Stomach smooth muscle (tissue), 2 donors: ENCODE measurements around the gene DCLK1.

ENCODE experiments used
- H3K27ac ChIP-seq: one replicate; pipeline ENCODE4 v1.7.0; 2013; ENCODE audit warnings: mild to moderate bottlenecking, low read length, inconsistent platforms
- H3K27me3 ChIP-seq, 2 donors: one replicate each; pipeline ENCODE4 v1.7.0; 2013; ENCODE audit warnings: low read length in 2 of 2; ENCODE audit not compliant: insufficient read depth in 2 of 2, control insufficient read depth in 1 of 2
- H3K36me3 ChIP-seq, 2 donors: one replicate each; pipeline ENCODE4 v1.7.0; 2013; ENCODE audit warnings: low read length in 2 of 2; ENCODE audit not compliant: control insufficient read depth in 2 of 2, insufficient read depth in 2 of 2
- H3K4me1 ChIP-seq: one replicate; pipeline ENCODE4 v1.7.0; 2013; ENCODE audit warnings: low read length; ENCODE audit not compliant: control insufficient read depth, insufficient read depth
- H3K4me3 ChIP-seq, 2 donors: one replicate each; pipeline ENCODE4 v1.7.0; 2013; ENCODE audit warnings: low read length in 2 of 2
- H3K9ac ChIP-seq, 2 donors: one replicate each; pipeline ENCODE4 v1.7.0; 2013; ENCODE audit warnings: low read length in 2 of 2, mild to moderate bottlenecking in 1 of 2
- H3K9me3 ChIP-seq, 2 donors: one replicate each; pipeline ENCODE4 v1.7.0; 2013; ENCODE audit warnings: low read length in 2 of 2; ENCODE audit not compliant: control insufficient read depth in 2 of 2
- donor health status: healthy.
- donor health status: Pancreatic carcinoma.

DCLK1 gene

DNA sequence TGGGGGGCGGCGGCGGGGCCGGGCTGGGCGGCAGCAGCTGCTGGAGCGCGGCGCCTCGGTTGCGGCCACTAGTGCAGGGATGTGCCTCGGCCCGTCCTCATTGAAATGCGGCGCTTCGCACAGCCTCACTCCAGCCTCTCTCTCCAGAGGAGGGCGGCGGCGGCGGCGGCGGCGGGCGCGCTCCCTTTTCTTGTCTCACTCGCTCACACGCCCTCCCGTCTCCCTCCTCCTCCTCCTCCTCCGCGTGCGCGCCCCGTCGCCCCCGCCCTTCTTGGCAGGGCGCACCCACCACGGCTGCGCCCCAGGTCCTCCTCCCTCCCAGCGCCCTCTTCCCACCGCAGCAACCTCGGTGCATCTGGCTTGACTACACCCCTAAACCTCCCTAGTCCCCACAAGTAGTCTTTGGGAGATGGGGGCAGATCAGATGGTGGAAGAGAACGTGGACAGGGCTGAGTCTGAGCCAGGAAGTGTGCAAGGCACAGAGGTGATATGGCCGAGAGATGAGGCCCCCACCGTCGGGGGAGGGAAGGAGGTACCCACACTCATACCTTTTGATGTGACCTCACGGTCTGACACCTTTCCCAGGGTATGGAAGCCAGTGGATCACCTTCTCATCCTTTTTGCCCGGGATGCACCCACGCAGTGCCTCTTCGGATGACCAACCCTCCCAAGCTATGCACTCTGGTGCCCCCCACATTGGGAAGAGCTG is at the start of gene DCLK1:
Gene DCLK1 (minus strand): TSS at position 161 of the 709 bp plus-strand sequence.
- Histone ChIP-seq H3K27me3 (no peaks in the 10 kb centered on the region), H3K27ac (peak within 1 kb of the TSS; percentile 46), H3K4me3 (peak within 1 kb of the TSS; percentile 68 to 77), H3K9me3 (no peaks in the 10 kb centered on the region), H3K36me3 (no peaks in the 10 kb centered on the region), H3K9ac (peak within 1 kb of the TSS; percentile 36 to 43), H3K4me1 (peaks cover 5% of the 10 kb centered on the region)

DNA sequence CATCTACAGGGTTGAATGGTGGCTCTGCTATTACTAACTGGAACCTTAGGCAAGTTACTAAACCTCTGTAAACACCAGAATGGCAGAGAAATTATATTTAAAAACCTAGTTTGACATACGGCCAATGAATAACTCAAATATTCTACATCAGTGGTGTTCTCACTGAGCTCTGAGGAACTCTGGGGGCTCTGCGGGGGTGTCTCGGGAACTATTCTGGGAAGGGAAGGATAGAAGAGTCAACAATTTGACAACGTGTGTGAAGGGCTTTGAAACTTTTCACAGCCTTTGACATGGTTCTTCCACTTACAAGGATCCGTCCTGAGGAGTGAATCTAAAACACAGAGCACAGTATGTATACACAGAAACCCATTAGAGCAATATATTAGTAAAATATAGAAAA is 44.4 kb upstream of the DCLK1 start:
- H3K27me3 ChIP-seq, result no peaks in the 10 kb centered on the region

DNA sequence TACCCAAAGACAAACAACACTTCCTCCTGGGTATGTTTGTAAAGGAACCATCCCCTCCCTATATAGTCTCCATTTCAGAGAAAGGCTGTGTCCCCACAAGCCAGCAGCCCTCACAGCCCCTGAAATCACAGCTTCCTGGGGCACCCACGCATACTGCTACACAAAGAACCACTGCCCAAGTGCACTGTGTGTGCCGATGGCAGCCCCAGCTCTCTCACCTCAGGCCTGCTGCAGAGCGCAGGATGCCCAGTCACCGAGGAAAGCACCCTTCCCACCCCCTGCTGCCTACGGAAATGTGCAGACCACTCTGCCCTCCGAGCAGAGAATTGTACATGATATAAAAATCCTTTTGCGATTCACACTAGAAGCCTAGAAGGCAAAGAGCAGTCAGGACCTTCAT is 43.7 kb upstream of the DCLK1 start:
- no peaks in the 10 kb centered on the region for H3K9me3 ChIP-seq
- no peak overlapping the region for H3K9ac ChIP-seq
- peaks cover 0 to under 1% of the 10 kb centered on the region in 2 donors for H3K27me3 ChIP-seq
- no peak overlapping the region for H3K4me3 ChIP-seq
- H3K27ac ChIP-seq, result no peak overlapping the region
- no peaks in the 10 kb centered on the region for H3K36me3 ChIP-seq
- H3K4me1 ChIP-seq, result no peaks in the 10 kb centered on the region

More for the DNA sequence above, 44.4 kb upstream of the DCLK1 start:
- no peak overlapping the region for H3K27ac ChIP-seq
- H3K4me1 ChIP-seq, result no peaks in the 10 kb centered on the region
- H3K9ac ChIP-seq, result no peak overlapping the region
- H3K36me3 ChIP-seq, result no peaks in the 10 kb centered on the region
- H3K4me3 ChIP-seq, result no peak overlapping the region
- no peaks in the 10 kb centered on the region for H3K9me3 ChIP-seq

DNA sequence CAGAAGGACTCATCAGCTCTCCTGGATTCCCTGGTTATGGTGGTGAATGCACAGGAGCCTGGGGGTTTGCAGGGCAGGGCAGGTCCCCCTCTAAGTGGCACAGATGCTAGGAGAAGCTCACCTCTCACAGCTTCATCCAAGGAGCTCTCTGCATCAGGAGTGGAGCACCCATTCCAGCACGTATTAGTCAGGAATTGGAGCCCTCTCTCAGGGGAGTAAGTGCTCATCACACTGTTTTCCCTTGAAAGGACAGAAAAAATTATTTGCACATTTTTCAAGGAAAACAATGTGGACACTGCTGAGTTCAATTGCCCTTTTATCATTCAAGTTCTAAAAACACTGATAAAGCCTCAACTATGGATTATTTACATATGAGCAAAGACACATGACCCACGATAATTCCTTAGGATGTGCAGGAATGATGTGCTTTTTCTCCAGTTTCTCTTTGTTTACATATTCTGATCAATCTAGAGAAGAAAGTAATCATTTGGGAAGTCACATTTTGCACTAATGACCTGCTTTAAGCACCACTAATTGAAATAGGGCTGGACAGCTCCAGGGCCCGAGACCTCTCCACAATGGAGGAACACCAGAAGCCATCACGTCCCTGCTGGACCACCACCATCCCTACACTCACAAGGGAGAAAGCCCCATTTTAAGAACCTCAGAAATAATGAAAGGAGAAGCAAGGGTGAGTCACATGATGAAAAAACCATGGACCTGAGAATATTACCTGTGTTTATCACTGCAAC is 42.6 kb upstream of the DCLK1 start:
- Histone ChIP-seq H3K27ac (no peak overlapping the region), H3K36me3 (no peaks in the 10 kb centered on the region), H3K27me3 (peaks cover 0 to 3% of the 10 kb centered on the region in 2 donors), H3K4me3 (no peak overlapping the region), H3K4me1 (no peaks in the 10 kb centered on the region), H3K9me3 (no peaks in the 10 kb centered on the region), H3K9ac (no peak overlapping the region)

DNA sequence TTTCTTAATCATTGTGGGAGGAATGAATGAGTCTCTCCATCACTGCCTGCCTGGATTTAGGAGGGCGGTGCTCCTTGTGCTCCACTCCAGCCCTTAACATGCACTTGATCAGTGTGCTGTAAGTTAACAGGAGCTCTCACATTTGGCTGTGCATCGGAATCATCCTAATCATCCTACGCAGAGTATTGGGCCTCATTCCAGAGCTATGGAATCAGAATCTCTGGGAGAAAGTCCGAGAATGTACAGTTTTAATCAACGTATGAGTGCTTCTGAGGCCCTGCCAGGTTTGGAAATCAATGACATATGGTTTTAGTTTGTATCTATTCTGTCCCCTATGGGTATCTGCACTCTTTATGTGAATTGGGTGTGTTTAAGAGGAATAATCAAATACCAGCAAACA is 34.9 kb upstream of the DCLK1 start:
- Histone ChIP-seq H3K27me3 (peaks cover 0 to 3% of the 10 kb centered on the region in 2 donors), H3K4me3 (no peak overlapping the region), H3K9me3 (no peaks in the 10 kb centered on the region), H3K27ac (no peak overlapping the region), H3K9ac (no peak overlapping the region), H3K36me3 (no peaks in the 10 kb centered on the region), H3K4me1 (peaks cover 11% of the 10 kb centered on the region)

DNA sequence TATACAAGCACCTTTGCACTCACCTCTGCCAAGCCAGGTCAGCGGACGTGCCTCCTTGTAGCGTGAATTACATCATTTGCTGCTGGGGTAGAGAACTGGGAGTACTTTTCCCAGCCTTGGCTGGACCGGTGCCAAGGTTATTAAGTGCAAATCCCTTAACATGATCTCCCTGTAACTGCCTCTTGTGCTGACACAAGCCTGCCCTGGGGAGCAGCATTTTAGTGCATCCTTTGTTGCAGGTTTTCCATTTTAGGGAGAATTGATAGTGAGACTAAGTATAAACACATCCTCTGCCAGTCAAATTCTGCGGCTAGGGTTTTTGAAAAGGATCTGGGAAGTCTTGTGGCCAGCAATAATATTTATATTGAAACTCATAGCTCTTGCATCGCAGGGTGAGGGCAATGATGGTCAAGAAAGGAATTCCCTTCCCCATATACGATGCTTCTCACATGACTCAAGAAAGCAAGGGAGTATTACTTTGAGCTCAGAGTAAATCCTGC is 32.7 kb upstream of the DCLK1 start:
- no peak overlapping the region for H3K9ac ChIP-seq
- no peaks in the 10 kb centered on the region for H3K27me3 ChIP-seq
- H3K9me3 ChIP-seq, result no peaks in the 10 kb centered on the region
- H3K27ac ChIP-seq, result no peak overlapping the region
- peak overlapping the region in 1 of 2 donors; percentile 31 for H3K4me3 ChIP-seq
- peaks cover 11% of the 10 kb centered on the region for H3K4me1 ChIP-seq
- no peaks in the 10 kb centered on the region for H3K36me3 ChIP-seq

DNA sequence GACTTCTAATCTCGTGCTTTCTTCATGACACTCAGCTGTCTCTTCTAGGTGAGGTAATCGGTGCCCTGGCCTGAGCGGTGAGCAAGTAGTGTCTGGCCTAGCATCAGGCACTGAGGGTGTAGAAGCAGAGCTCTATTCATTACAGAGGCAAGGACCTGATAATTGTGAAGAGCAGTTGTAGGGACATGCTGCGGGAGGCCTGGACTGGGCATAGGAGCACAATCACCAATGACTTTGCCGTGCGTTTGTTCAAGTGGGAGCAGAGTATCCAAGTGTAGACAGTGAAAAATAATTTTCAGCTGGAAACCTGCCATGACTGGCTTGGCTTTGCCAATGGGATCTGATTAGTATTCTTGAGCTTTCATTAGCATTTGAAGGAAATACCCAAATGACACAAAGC is 32.1 kb upstream of the DCLK1 start:
- Histone ChIP-seq H3K9ac (no peak overlapping the region), H3K4me3 (peak overlapping the region in 1 of 2 donors; percentile 31), H3K36me3 (no peaks in the 10 kb centered on the region), H3K4me1 (peaks cover 11% of the 10 kb centered on the region), H3K27me3 (no peaks in the 10 kb centered on the region), H3K9me3 (no peaks in the 10 kb centered on the region), H3K27ac (no peak overlapping the region)

DNA sequence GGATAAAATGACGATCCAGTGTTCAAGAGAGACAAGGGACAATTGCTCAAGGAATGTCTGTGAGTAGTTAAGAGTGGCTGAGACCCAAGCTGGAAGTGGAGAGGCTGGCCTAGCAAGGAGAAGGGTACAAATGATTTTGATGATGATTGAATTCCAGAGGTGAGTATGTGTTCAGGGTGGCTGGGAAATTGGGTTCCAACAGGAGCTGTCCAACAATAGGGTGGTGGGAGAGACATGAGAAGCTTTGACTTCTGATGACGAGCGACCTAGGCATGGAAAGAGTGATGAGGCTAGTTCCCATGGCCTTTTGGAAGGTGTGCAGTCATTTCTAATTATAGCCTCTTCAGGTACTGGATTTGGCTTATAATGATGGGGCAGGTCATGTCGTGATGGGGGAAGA is 29.1 kb upstream of the DCLK1 start:
- no peaks in the 10 kb centered on the region for H3K9me3 ChIP-seq
- H3K4me3 ChIP-seq, result no peak overlapping the region
- no peak overlapping the region for H3K27ac ChIP-seq
- H3K4me1 ChIP-seq, result peaks cover 11% of the 10 kb centered on the region
- no peak overlapping the region for H3K9ac ChIP-seq
- peaks cover 0 to 2% of the 10 kb centered on the region in 2 donors for H3K27me3 ChIP-seq
- H3K36me3 ChIP-seq, result no peaks in the 10 kb centered on the region

DNA sequence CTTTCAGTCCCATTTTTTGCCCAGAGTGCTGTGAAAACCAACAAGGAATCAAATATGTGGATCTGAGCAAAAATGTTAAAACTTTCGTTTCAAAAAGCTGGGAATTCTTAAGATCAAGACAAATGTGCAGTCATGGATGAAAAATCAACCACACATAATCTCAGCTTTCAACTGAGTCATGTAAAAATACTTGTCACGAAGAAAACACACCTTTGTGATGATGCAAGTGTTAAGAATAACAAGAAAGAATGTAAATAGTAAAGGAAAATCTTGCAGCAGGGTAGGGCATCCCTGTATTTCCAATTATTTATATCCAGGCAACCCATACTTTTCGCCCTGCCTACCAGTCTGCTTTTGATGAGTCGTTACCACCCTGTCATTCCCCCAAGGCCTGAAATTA is 27.4 kb upstream of the DCLK1 start:
- Histone ChIP-seq H3K9ac (no peak overlapping the region), H3K27me3 (peaks cover 0 to 2% of the 10 kb centered on the region in 2 donors), H3K4me1 (peaks cover 11% of the 10 kb centered on the region)

DNA sequence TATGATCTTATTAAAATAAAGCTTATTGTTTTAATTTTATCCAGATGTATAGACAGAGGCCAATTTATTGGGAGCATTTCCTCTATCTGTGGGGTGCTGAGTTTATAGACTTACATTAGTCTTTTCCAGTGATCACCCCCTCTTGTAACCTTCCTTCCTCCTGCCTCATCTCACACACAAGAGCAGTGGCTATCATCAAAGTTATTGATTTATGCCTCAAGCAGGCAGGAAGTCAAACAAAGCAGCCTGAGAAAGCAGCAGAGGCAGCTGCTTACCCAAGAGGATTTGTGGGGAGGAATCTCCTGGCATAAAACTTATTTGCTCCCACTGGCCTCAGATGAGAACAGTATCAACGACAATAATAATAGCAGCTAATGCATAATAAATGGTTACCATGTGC is 26.3 kb upstream of the DCLK1 start:
- Histone ChIP-seq H3K27ac (no peak overlapping the region), H3K4me3 (no peak overlapping the region), H3K9me3 (no peaks in the 10 kb centered on the region), H3K9ac (no peak overlapping the region), H3K27me3 (peaks cover 0 to 2% of the 10 kb centered on the region in 2 donors), H3K4me1 (peaks cover 5% of the 10 kb centered on the region), H3K36me3 (no peaks in the 10 kb centered on the region)

More for the DNA sequence above, 27.4 kb upstream of the DCLK1 start:
- H3K9me3 ChIP-seq, result no peaks in the 10 kb centered on the region
- no peak overlapping the region for H3K4me3 ChIP-seq
- no peak overlapping the region for H3K27ac ChIP-seq
- H3K36me3 ChIP-seq, result no peaks in the 10 kb centered on the region
